KMS-11 (cell line): ENCODE measurements around the gene TSHZ3.

Source experiments
- H2AFZ ChIP-seq: fragments of 200-600 bp; sonication (generic); 2 replicates; pipeline ENCODE4 v1.6.1; 2016; ENCODE audit warnings: antibody characterized with exemption, mixed run types, low read depth
- H3K27ac ChIP-seq: fragments of 200-600 bp; sonication (generic); 2 replicates; pipeline ENCODE4 v1.6.1; 2016; ENCODE audit warnings: mild to moderate bottlenecking, mixed run types
- H3K27me3 ChIP-seq: fragments of 200-600 bp; sonication (generic); 2 replicates; pipeline ENCODE4 v1.6.1; 2017; ENCODE audit warnings: mild to moderate bottlenecking, low read depth, mixed run types, moderate library complexity; ENCODE audit not compliant: insufficient read depth
- H3K36me3 ChIP-seq: fragments of 200-600 bp; sonication (generic); 2 replicates; pipeline ENCODE4 v1.6.1; 2017; ENCODE audit warnings: mild to moderate bottlenecking, mixed run types; ENCODE audit not compliant: insufficient read depth
- H3K4me1 ChIP-seq: fragments of 200-600 bp; sonication (generic); 2 replicates; pipeline ENCODE4 v1.6.1; 2016; ENCODE audit warnings: mild to moderate bottlenecking, low read depth, mixed run types; ENCODE audit not compliant: poor library complexity, severe bottlenecking
- H3K4me2 ChIP-seq: fragments of 200-600 bp; sonication (generic); 2 replicates; pipeline ENCODE4 v1.7.0; 2016; ENCODE audit warnings: mild to moderate bottlenecking, mixed run types
- H3K4me3 ChIP-seq: fragments of 200-600 bp; sonication (generic); IDR thresholded peaks from 2 replicates; pipeline ENCODE4 v1.6.1; 2017; ENCODE audit warnings: low read depth, low read length, mixed read lengths; ENCODE audit not compliant: insufficient read depth
- H3K79me2 ChIP-seq: fragments of 200-600 bp; sonication (generic); 2 replicates; pipeline ENCODE4 v1.6.1; 2016; ENCODE audit warnings: low read depth, mixed run types; ENCODE audit not compliant: insufficient read depth
- H3K9ac ChIP-seq: fragments of 200-600 bp; sonication (generic); 2 replicates; pipeline ENCODE4 v1.6.1; 2016; ENCODE audit warnings: mild to moderate bottlenecking, mixed run types
- H4K20me1 ChIP-seq: fragments of 200-600 bp; sonication (generic); 2 replicates; pipeline ENCODE4 v1.6.1; 2016; ENCODE audit warnings: mild to moderate bottlenecking, mixed run types; ENCODE audit not compliant: insufficient read depth
- TF ChIP-seq, protein P1 (sequence below): fragments of 200-600 bp; sonication (generic); conservative IDR thresholded peaks from 2 replicates; pipeline ENCODE4 v1.6.1; 2017; ENCODE audit warnings: low read depth, mild to moderate bottlenecking, antibody characterized with exemption, low read length, moderate library complexity, mixed read lengths

The TSHZ3 gene

DNA sequence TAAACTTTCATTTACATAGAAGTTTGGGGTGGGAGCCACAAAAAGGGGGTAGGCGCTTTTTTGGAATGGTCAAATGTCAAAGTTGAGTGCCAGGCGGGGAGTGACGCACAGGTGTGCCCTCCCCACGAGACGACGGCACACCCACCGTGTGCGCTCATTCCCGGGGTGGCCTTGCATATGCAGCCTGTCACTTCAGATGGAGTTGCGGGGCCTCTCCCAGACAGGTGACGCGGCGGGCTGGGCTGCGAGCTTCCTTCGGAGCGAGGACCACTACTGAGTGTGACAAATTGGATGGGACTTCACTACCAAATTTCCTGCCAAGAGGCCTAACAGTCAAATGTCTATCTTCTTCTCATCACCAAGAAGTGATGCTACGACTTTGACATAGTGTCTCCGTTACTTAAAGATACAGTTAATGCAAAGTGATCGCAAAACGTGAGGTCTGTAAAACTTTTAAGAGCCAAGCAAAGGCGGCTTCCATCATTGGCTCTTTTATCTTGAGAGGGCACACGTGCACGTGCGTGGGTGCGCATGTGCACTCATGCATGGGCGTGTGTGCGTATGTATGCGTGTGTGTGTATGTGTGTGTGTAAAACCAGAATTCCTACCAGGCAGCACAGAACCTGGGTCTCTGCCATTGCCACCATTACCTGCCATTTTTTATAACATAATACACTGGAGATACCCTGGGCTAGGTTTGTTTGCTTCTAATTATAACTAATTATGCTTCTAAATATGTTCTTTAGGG lies 43.1 kb downstream of the TSHZ3 start:
- Histone ChIP-seq H3K9ac (no peak overlapping the region), H3K79me2 (no peaks in the 10 kb centered on the region), H3K27me3 (no peaks in the 10 kb centered on the region), H3K4me1 (no peaks in the 10 kb centered on the region), H2AFZ (no peak overlapping the region), H4K20me1 (0 out of 2 replicates have a peak, but pooled peaks cover 6% of the 10 kb centered on the region), H3K36me3 (no peaks in the 10 kb centered on the region), H3K4me2 (no peak overlapping the region), H3K4me3 (no peak overlapping the region), H3K27ac (no peak overlapping the region)
- TF ChIP-seq, protein P1, sequence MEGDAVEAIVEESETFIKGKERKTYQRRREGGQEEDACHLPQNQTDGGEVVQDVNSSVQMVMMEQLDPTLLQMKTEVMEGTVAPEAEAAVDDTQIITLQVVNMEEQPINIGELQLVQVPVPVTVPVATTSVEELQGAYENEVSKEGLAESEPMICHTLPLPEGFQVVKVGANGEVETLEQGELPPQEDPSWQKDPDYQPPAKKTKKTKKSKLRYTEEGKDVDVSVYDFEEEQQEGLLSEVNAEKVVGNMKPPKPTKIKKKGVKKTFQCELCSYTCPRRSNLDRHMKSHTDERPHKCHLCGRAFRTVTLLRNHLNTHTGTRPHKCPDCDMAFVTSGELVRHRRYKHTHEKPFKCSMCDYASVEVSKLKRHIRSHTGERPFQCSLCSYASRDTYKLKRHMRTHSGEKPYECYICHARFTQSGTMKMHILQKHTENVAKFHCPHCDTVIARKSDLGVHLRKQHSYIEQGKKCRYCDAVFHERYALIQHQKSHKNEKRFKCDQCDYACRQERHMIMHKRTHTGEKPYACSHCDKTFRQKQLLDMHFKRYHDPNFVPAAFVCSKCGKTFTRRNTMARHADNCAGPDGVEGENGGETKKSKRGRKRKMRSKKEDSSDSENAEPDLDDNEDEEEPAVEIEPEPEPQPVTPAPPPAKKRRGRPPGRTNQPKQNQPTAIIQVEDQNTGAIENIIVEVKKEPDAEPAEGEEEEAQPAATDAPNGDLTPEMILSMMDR: no peak

DNA sequence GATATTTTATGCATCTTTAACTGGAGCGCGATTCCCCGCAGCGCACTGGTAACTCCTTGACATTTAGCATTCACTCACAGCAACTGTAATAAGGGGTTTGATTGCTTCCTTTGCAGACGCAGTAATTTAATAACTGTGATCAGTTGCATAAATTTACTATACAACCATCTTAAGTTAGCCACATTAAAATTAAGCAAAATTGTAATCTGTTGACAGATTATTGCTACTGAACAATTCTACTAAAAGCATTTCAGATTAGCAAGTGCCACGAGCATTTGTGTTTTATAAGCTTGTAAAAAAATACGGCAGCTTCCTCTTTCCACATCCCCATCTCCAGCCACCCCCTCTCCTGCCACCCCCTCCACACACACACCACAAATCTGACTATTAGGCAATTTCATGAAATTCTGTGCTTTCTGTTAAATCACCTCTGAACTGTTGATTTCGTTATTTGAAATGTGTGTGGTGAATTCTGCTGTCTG lies 44.4 kb downstream of the TSHZ3 start:
- Histone ChIP-seq H3K27ac (no peak overlapping the region), H3K27me3 (no peaks in the 10 kb centered on the region), H3K36me3 (no peaks in the 10 kb centered on the region), H3K4me3 (no peak overlapping the region), H3K79me2 (no peaks in the 10 kb centered on the region), H2AFZ (no peak overlapping the region), H4K20me1 (0 out of 2 replicates have a peak, but pooled peaks cover 6% of the 10 kb centered on the region), H3K9ac (no peak overlapping the region), H3K4me2 (no peak overlapping the region), H3K4me1 (no peaks in the 10 kb centered on the region)
- TF ChIP-seq, protein P1: no peak

DNA sequence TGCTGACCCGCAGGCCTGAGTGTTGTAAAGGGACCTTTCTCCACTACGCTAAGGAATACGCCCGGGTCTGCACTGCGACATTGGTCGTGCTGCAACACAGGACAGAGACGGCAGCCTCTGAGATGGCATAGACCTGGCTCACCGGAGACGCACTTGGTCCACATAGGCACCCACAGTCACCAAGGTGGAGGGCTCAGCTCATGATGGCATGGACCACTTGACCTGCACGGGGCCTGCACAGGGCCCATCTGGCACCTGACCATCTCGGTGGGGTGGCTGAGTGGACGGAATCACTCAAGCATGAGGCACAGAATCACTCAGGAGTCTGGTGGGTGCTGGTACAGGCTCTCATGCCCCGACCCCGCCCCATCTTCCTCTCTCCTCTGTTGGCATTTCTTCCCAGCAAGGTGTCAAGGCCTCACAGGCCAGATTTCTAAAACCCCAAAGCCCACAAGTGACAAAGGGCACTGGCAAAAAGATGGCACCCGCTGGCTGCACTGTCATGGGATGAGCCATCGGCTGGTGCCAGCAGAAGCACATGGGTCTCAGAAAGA lies 45.9 kb downstream of the TSHZ3 start:
- Histone ChIP-seq H3K79me2 (no peaks in the 10 kb centered on the region), H3K4me3 (no peak overlapping the region), H3K27ac (no peak overlapping the region), H2AFZ (no peak overlapping the region), H3K27me3 (no peaks in the 10 kb centered on the region), H4K20me1 (0 out of 2 replicates have a peak, but pooled peaks cover 6% of the 10 kb centered on the region), H3K9ac (no peak overlapping the region), H3K4me1 (no peaks in the 10 kb centered on the region), H3K36me3 (no peaks in the 10 kb centered on the region), H3K4me2 (no peak overlapping the region)
- TF ChIP-seq, protein P1: no peak

DNA sequence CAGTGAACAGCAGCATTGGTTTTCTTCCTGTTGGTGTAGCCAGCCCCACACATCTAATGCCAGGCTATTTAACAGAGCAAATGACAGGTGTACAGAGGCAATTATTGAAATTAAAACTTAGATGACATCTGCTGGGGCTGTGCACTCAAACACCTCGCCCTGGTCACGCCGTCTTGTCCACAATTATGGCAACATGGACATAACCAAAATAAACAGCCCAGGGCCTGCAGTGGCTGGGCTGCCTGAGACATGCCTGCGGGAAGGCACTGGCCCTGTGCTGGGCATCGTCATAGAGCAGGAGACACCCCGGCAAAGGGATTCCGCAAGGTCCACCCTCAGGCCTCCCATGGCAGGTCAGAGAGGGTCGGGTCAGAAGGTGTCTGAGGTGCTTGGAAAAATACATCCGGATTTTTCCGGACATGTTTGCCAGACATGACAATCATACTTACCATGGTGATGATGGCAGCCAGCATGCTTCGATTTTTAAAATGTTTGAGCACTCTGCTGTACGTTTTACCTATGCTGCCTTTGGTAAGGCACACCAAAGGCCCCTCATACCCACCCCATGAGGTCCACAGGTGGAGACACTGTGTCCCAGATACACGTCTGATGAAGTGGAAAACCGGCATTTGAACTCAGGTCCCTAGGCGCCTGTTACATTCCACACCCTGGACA lies 47.8 kb downstream of the TSHZ3 start:
- Histone ChIP-seq H3K4me2 (no peak overlapping the region), H2AFZ (no peak overlapping the region), H3K4me3 (no peak overlapping the region), H3K36me3 (no peaks in the 10 kb centered on the region), H3K27ac (no peak overlapping the region), H3K27me3 (no peaks in the 10 kb centered on the region), H3K79me2 (no peaks in the 10 kb centered on the region), H4K20me1 (0 out of 2 replicates have a peak, but pooled peaks cover 6% of the 10 kb centered on the region), H3K4me1 (no peaks in the 10 kb centered on the region), H3K9ac (no peak overlapping the region)
- TF ChIP-seq, protein P1: no peak
